BLaER1 treated with 17β-estradiol and CSF1 and Interleukin-3, amounts not matched to agents 10 nM and 100 nM (cell line): ENCODE measurements around the gene SLAMF9.

Experiments used
- H3K27ac ChIP-seq, 11 experiments: shearing (Covaris generic); formaldehyde crosslinking; 2 replicates each; pipeline ENCODE4 v1.8.1; 2022
- H3K27me3 ChIP-seq, 11 experiments: shearing (Covaris generic); formaldehyde crosslinking; 2 replicates each; pipeline ENCODE4 v1.8.1; 2022
- H3K36me3 ChIP-seq, 11 experiments: shearing (Covaris generic); formaldehyde crosslinking; 2 replicates each; pipeline ENCODE4 v1.8.1; 2022
- H3K4me1 ChIP-seq, 10 experiments: shearing (Covaris generic); formaldehyde crosslinking; 2 replicates each; pipeline ENCODE4 v1.8.1; 2022
- H3K4me2 ChIP-seq, 11 experiments: shearing (Covaris generic); formaldehyde crosslinking; 2 replicates each; pipeline ENCODE4 v1.8.1; 2022
- H3K4me3 ChIP-seq, 10 experiments: shearing (Covaris generic); formaldehyde crosslinking; 2 replicates each; pipeline ENCODE4 v1.8.1; 2022
- H3K9ac ChIP-seq, 11 experiments: shearing (Covaris generic); formaldehyde crosslinking; 2 replicates each; pipeline ENCODE4 v1.8.1; 2022
- H3K9me3 ChIP-seq, 11 experiments: shearing (Covaris generic); formaldehyde crosslinking; replicated peaks in 1 of 11; 2 replicates each; pipeline ENCODE4 v1.8.1; 2022
- H4K20me1 ChIP-seq, 11 experiments: shearing (Covaris generic); formaldehyde crosslinking; 2 replicates each; pipeline ENCODE4 v1.8.1; 2022
- Cebpa-rat ChIP-seq, 11 experiments: shearing (Covaris generic); IDR thresholded peaks; 2 replicates each; pipeline ENCODE4 v1.8.1; 2022

The SLAMF9 gene

GRCh38 chr1:159918352-159919200, 35.5 kb downstream of the SLAMF9 start:
- TF ChIP-seq Cebpa-rat (IDR thresholded peaks at IDR 0.05) = no peak
- Histone ChIP-seq H3K9ac (peak overlapping the region in 1 of 11 experiments; percentile 20; a peak in 2 of 22 replicates), H3K9me3 (no peaks in the 10 kb centered on the region), H3K4me3 (no peak overlapping the region), H3K27ac (peak overlapping the region in 7 of 11 experiments; percentile 2 to 99 (median 17); a peak in 8 of 22 replicates), H3K27me3 (no peaks in the 10 kb centered on the region), H4K20me1 (peaks cover 51 to 83% (median 68%) of the 10 kb centered on the region in 11 experiments), H3K4me2 (peak overlapping the region; percentile 28 to 99 (median 87)), H3K36me3 (peaks cover 44 to 79% (median 56%) of the 10 kb centered on the region in 11 experiments), H3K4me1 (peaks cover 54 to 74% (median 65%) of the 10 kb centered on the region in 10 experiments)

GRCh38 chr1:159917533-159918351, 36.3 kb downstream of the SLAMF9 start:
- no peak overlapping the region for H3K4me3 ChIP-seq
- no peaks in the 10 kb centered on the region for H3K9me3 ChIP-seq
- peak overlapping the region in 8 of 11 experiments; percentile 12 to 62 (median 28); a peak in 12 of 22 replicates for H3K27ac ChIP-seq
- TF ChIP-seq Cebpa-rat (IDR thresholded peaks at IDR 0.05) = no peak
- H3K4me2 ChIP-seq = peak overlapping the region in 9 of 11 experiments; percentile 59 to 99 (median 87); a peak in 11 of 22 replicates
- peaks cover 53 to 67% (median 61%) of the 10 kb centered on the region in 10 experiments for H3K4me1 ChIP-seq
- peaks cover 44 to 74% (median 60%) of the 10 kb centered on the region in 11 experiments for H4K20me1 ChIP-seq
- peak overlapping the region in 2 of 11 experiments; percentile 9 to 43; a peak in 3 of 22 replicates for H3K9ac ChIP-seq
- no peaks in the 10 kb centered on the region for H3K27me3 ChIP-seq
- H3K36me3 ChIP-seq = peaks cover 44 to 74% (median 56%) of the 10 kb centered on the region in 11 experiments

- Histone ChIP-seq H3K4me1 (peaks cover 53 to 67% (median 61%) of the 10 kb centered on the region in 10 experiments), H3K4me3 (no peak overlapping the region), H3K27me3 (no peaks in the 10 kb centered on the region), H3K9me3 (no peaks in the 10 kb centered on the region), H3K36me3 (peaks cover 44 to 62% (median 56%) of the 10 kb centered on the region in 11 experiments), H4K20me1 (peaks cover 31 to 61% (median 47%) of the 10 kb centered on the region in 11 experiments), H3K9ac (no peak overlapping the region; a peak in 1 of 22 replicates), H3K4me2 (peak overlapping the region in 2 of 11 experiments; percentile 12 to 17; a peak in 1 of 22 replicates), H3K27ac (peak overlapping the region in 5 of 11 experiments; percentile 7 to 40 (median 12); a peak in 5 of 22 replicates)
- no peak for TF ChIP-seq Cebpa-rat (IDR thresholded peaks at IDR 0.05)
Measured at GRCh38 chr1:159916242-159917051, 37.6 kb downstream of the SLAMF9 start.

- no peak overlapping the region for H3K9ac ChIP-seq
- peak overlapping the region in 3 of 11 experiments; percentile 12 to 16 (median 12); a peak in 1 of 22 replicates for H3K27ac ChIP-seq
- H3K36me3 ChIP-seq = peaks cover 43 to 55% (median 50%) of the 10 kb centered on the region in 11 experiments
- peaks cover 53 to 67% (median 61%) of the 10 kb centered on the region in 10 experiments for H3K4me1 ChIP-seq
- no peaks in the 10 kb centered on the region for H3K9me3 ChIP-seq
- no peak overlapping the region for H3K4me3 ChIP-seq
- no peak overlapping the region for H3K4me2 ChIP-seq
- TF ChIP-seq Cebpa-rat (IDR thresholded peaks at IDR 0.05) = no peak
- peaks cover 24 to 54% (median 40%) of the 10 kb centered on the region in 11 experiments for H4K20me1 ChIP-seq
- no peaks in the 10 kb centered on the region for H3K27me3 ChIP-seq
Measured at GRCh38 chr1:159915571-159916241, 38.3 kb downstream of the SLAMF9 start.

- H3K4me2 ChIP-seq = no peak overlapping the region
- H3K4me1 ChIP-seq = peaks cover 51 to 68% (median 61%) of the 10 kb centered on the region in 10 experiments
- H3K9ac ChIP-seq = no peak overlapping the region
- H4K20me1 ChIP-seq = peaks cover 11 to 41% (median 27%) of the 10 kb centered on the region in 11 experiments; a peak in 21 of 22 replicates
- no peak for TF ChIP-seq Cebpa-rat (IDR thresholded peaks at IDR 0.05)
- no peak overlapping the region for H3K27ac ChIP-seq
- no peaks in the 10 kb centered on the region for H3K27me3 ChIP-seq
- no peak overlapping the region for H3K4me3 ChIP-seq
- H3K9me3 ChIP-seq = no peaks in the 10 kb centered on the region
- H3K36me3 ChIP-seq = peaks cover 30 to 42% (median 38%) of the 10 kb centered on the region in 11 experiments
Measured at GRCh38 chr1:159914252-159915018, 39.6 kb downstream of the SLAMF9 start.

- H4K20me1 ChIP-seq = peaks cover 4 to 33% (median 19%) of the 10 kb centered on the region in 11 experiments; a peak in 20 of 22 replicates
- no peak for TF ChIP-seq Cebpa-rat (IDR thresholded peaks at IDR 0.05)
- H3K4me3 ChIP-seq = no peak overlapping the region
- H3K9me3 ChIP-seq = no peaks in the 10 kb centered on the region
- H3K27ac ChIP-seq = no peak overlapping the region
- H3K4me2 ChIP-seq = no peak overlapping the region
- no peaks in the 10 kb centered on the region for H3K27me3 ChIP-seq
- H3K36me3 ChIP-seq = peaks cover 22 to 34% (median 30%) of the 10 kb centered on the region in 11 experiments
- H3K9ac ChIP-seq = no peak overlapping the region
- peaks cover 47 to 62% (median 56%) of the 10 kb centered on the region in 10 experiments for H3K4me1 ChIP-seq
Measured at GRCh38 chr1:159913451-159914192, 40.4 kb downstream of the SLAMF9 start.
